Fibroblast of mammary gland (primary cell): ENCODE results near the gene MED13.
"Not testable (repeated sequence)": the region's sequence is repeated elsewhere in the genome, so short reads cannot be mapped to it uniquely, and the experiment has no call there.

ENCODE experiments used
- DNase-seq: peaks from one replicate; pipeline ENCODE4 v3.0.0-alpha.2; 2010; ENCODE audit warnings: low read depth
- H3K4me3 ChIP-seq: 2 replicates; pipeline ENCODE4 v1.5.1; 2011; ENCODE audit warnings: low read depth, mild to moderate bottlenecking, low read length, moderate library complexity; ENCODE audit not compliant: control insufficient read depth
- CTCF ChIP-seq: conservative IDR thresholded peaks from 2 replicates; pipeline ENCODE4 v1.5.1; 2011; ENCODE audit warnings: low read depth, low read length, inconsistent platforms; ENCODE audit not compliant: control insufficient read depth, insufficient read depth

The MED13 gene

GRCh38 chr17:62080647-62081046 is 15.6 kb upstream of the MED13 start:
- no peak overlapping the region for H3K4me3 ChIP-seq
- DNase-seq, result no peak
- no peak for TF ChIP-seq CTCF

GRCh38 chr17:62078009-62078408 is 12.9 kb upstream of the MED13 start:
- no peak overlapping the region for H3K4me3 ChIP-seq
- TF ChIP-seq CTCF, result no peak
- DNase-seq, result no peak

- DNase-seq, result no peak
- H3K4me3 ChIP-seq, result no peak overlapping the region
- TF ChIP-seq CTCF, result no peak
Measured at GRCh38 chr17:62076864-62077788, 12.0 kb upstream of the MED13 start.

GRCh38 chr17:62075308-62075815 is 10.3 kb upstream of the MED13 start:
- H3K4me3 ChIP-seq, result no peak overlapping the region
- TF ChIP-seq CTCF, result no peak
- peak; percentile 64 for DNase-seq

GRCh38 chr17:62073993-62074392 is 8.9 kb upstream of the MED13 start:
- no peak for DNase-seq
- TF ChIP-seq CTCF, result no peak
- H3K4me3 ChIP-seq, result no peak overlapping the region

GRCh38 chr17:62072855-62073254 is 7.8 kb upstream of the MED13 start:
- not testable (repeated sequence) for DNase-seq

GRCh38 chr17:62070900-62071299 is 5.8 kb upstream of the MED13 start:
- no peak overlapping the region for H3K4me3 ChIP-seq
- no peak for DNase-seq
- no peak for TF ChIP-seq CTCF

More at GRCh38 chr17:62072855-62073254, 7.8 kb upstream of the MED13 start:
- not testable (repeated sequence) for H3K4me3 ChIP-seq
